SW 1271 (cell line): ENCODE measurements around the gene HSPB1.
"Not testable (repeated sequence)": the region's sequence is repeated elsewhere in the genome, so short reads cannot be mapped to it uniquely, and the experiment has no call there.

Source experiments
- DNase-seq, 2 experiments: peaks; one replicate each; lab custom pipeline; 2025; lab: John Stamatoyannopoulos, UW

HSPB1 gene

GRCh38 chr7:76333511-76334101, 31.1 kb downstream of the HSPB1 start:
- DNase-seq: no peak

- DNase-seq: no peak
Observed at GRCh38 chr7:76334320-76334967, 32.0 kb downstream of the HSPB1 start.

- DNase-seq: not testable (repeated sequence)
Observed at GRCh38 chr7:76335417-76335816, 32.9 kb downstream of the HSPB1 start.

- no peak for DNase-seq
Observed at GRCh38 chr7:76336094-76336493, 33.6 kb downstream of the HSPB1 start.

GRCh38 chr7:76337147-76337546, 34.7 kb downstream of the HSPB1 start:
- no peak for DNase-seq

GRCh38 chr7:76338298-76339084, 36.0 kb downstream of the HSPB1 start:
- DNase-seq: no peak

GRCh38 chr7:76340617-76341131, 38.2 kb downstream of the HSPB1 start:
- no peak for DNase-seq

GRCh38 chr7:76342222-76342621, 39.7 kb downstream of the HSPB1 start:
- DNase-seq: no peak

- no peak for DNase-seq
Observed at GRCh38 chr7:76343294-76343930, 40.9 kb downstream of the HSPB1 start.

- no peak for DNase-seq
Observed at GRCh38 chr7:76343931-76344321, 41.5 kb downstream of the HSPB1 start.

- no peak for DNase-seq
Observed at GRCh38 chr7:76346097-76346496, 43.6 kb downstream of the HSPB1 start.

GRCh38 chr7:76346778-76347177, 44.3 kb downstream of the HSPB1 start:
- no peak for DNase-seq

GRCh38 chr7:76347710-76348109, 45.2 kb downstream of the HSPB1 start:
- DNase-seq: no peak

GRCh38 chr7:76349313-76349885, 46.9 kb downstream of the HSPB1 start:
- no peak for DNase-seq

- no peak for DNase-seq
Observed at GRCh38 chr7:76351372-76351771, 48.9 kb downstream of the HSPB1 start.

GRCh38 chr7:76352193-76352592, 49.7 kb downstream of the HSPB1 start:
- no peak for DNase-seq

GRCh38 chr7:76353744-76354143, 51.3 kb downstream of the HSPB1 start:
- DNase-seq: no peak
